ENCODE results near the gene HDLBP. TPM values are rescaled to one million over a fixed set of nuclear protein-coding genes. Genes with fewer than 3 reads are reported as not detected.

HDLBP gene
- total RNA-seq, 1 donor from 2014 or later = 989 TPM

DNA sequence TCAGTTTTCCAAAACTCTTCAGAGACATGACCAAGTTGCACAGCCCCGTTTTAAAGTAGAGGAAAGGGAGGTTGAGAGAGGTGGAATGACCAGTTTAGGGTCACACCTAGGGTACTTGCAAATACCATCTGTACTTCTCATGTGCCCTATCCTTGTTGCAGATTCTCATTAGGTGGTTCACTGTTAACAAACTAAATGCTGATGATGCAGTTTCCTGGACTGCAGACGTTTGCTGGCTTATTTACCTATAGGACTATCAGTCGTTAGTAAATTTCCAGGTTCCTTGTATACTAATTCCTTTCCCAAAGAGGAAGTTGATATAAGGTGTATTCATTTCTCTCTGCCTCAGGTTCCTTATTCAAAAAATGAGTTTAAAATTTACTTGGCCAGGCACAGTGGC is 42.1 kb upstream of the HDLBP start:
- DNase-seq (ENCODE audit: low spot score) = no peak
- no peak overlapping the region for H3K27ac Mint-ChIP-seq (ENCODE audit: unreplicated experiment)

DNA sequence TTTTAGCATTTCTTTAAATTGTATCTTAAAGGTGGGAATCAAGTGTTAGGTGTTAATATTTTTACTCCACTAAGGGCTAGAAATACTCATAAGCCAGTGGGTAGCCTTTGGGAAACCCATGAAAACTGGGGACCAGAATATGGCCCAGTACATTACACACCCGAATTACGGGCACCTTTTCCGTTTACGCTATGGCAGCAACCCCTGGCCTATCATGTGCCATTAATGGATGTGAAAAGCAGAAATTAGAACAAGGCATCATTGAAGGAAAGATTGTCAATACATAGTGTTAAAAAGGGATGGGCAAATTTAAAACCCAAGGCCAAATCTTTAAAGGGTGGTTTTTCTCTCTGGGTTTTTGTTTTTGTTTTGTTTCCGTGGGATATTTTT is 41.4 kb upstream of the HDLBP start:
- H3K4me1 Mint-ChIP-seq (ENCODE audit: low read depth) = peaks cover 61% of the 10 kb centered on the region
- no peaks in the 10 kb centered on the region for H3K27me3 Mint-ChIP-seq (ENCODE audit: low read depth)
- H3K9me3 Mint-ChIP-seq (ENCODE audit: low read depth) = no peaks in the 10 kb centered on the region
- peak overlapping the region; percentile 80 for H3K4me3 Mint-ChIP-seq (ENCODE audit: unreplicated experiment)
- H3K27ac Mint-ChIP-seq (ENCODE audit: unreplicated experiment) = peak overlapping the region; percentile 36
- TF ChIP-seq, protein P1, sequence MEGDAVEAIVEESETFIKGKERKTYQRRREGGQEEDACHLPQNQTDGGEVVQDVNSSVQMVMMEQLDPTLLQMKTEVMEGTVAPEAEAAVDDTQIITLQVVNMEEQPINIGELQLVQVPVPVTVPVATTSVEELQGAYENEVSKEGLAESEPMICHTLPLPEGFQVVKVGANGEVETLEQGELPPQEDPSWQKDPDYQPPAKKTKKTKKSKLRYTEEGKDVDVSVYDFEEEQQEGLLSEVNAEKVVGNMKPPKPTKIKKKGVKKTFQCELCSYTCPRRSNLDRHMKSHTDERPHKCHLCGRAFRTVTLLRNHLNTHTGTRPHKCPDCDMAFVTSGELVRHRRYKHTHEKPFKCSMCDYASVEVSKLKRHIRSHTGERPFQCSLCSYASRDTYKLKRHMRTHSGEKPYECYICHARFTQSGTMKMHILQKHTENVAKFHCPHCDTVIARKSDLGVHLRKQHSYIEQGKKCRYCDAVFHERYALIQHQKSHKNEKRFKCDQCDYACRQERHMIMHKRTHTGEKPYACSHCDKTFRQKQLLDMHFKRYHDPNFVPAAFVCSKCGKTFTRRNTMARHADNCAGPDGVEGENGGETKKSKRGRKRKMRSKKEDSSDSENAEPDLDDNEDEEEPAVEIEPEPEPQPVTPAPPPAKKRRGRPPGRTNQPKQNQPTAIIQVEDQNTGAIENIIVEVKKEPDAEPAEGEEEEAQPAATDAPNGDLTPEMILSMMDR (IDR thresholded peaks at IDR 0.05) = no peak
- peaks cover 10% of the 10 kb centered on the region for H3K36me3 Mint-ChIP-seq (ENCODE audit: low read depth)
- no peak for DNase-seq (ENCODE audit: low spot score)

More for the DNA sequence above, 42.1 kb upstream of the HDLBP start:
- H3K4me1 Mint-ChIP-seq (ENCODE audit: low read depth) = peaks cover 57% of the 10 kb centered on the region
- H3K4me3 Mint-ChIP-seq (ENCODE audit: unreplicated experiment) = peak overlapping the region; percentile 80
- H3K27me3 Mint-ChIP-seq (ENCODE audit: low read depth) = no peaks in the 10 kb centered on the region
- peaks cover 7% of the 10 kb centered on the region for H3K36me3 Mint-ChIP-seq (ENCODE audit: low read depth)
- H3K9me3 Mint-ChIP-seq (ENCODE audit: low read depth) = no peaks in the 10 kb centered on the region
- TF ChIP-seq, protein P1 (IDR thresholded peaks at IDR 0.05) = no peak

DNA sequence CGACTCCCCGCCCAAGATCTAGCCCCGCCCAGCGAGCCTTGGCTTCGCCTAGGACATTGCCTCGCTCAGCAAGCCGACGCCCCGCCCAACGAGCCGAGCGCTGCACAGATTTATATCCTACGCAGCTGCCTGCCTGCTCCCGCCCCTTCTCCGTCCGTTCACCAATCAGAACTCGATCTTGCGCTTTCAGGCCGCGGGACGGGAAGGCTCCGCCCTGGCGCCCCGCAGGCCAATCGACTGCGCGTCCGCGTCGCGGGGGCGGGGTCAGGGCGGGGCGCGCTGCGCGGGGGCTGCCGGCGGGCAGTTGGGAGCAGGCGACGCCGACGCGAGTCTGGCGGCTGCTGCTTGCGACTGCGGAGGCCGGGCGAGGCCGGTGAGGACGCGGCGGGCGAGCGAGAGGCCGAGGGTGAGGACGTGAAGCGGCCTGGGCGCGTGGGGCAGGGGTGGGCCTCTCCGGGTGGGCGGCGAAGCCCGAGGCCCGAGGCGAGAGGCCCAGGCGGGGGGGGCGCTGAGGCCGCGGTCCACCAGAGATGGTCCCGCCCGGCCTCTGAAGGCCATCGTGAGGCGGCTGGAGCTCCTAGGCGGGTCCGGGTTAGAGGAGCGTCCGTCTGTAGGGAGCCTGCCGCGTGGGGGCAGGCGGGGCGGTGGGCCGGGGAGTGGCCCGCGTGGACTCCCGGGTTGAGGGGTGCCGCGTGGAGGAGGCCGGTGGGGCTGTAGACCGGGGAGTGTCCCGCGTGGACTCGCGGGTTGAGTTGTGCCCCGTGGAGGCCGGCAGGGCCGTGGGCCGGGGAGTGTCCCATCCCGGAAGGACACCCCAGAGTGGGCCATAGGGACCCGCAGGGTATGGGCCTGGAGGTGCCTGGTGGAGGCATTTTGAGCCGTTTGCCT is 40.8 kb upstream of the HDLBP start, which contains the start of gene FARP2:
Gene FARP2 (plus strand): TSS at position 303 of the 888 bp plus-strand sequence. CDS start 16,823 bp downstream, outside the sequence.
- peaks cover 64% of the 10 kb centered on the region for H3K4me1 Mint-ChIP-seq (ENCODE audit: low read depth)
- H3K36me3 Mint-ChIP-seq (ENCODE audit: low read depth) = peaks cover 13% of the 10 kb centered on the region
- TF ChIP-seq, protein P1 (IDR thresholded peaks at IDR 0.05) = peak; percentile 45
- peak; percentile 100 for DNase-seq (ENCODE audit: low spot score)
- H3K9me3 Mint-ChIP-seq (ENCODE audit: low read depth) = no peaks in the 10 kb centered on the region
- peak within 1 kb of the TSS; percentile 88 for H3K27ac Mint-ChIP-seq (ENCODE audit: unreplicated experiment)
- H3K4me3 Mint-ChIP-seq (ENCODE audit: unreplicated experiment) = peak within 1 kb of the TSS; percentile 80
- H3K27me3 Mint-ChIP-seq (ENCODE audit: low read depth) = no peaks in the 10 kb centered on the region

DNA sequence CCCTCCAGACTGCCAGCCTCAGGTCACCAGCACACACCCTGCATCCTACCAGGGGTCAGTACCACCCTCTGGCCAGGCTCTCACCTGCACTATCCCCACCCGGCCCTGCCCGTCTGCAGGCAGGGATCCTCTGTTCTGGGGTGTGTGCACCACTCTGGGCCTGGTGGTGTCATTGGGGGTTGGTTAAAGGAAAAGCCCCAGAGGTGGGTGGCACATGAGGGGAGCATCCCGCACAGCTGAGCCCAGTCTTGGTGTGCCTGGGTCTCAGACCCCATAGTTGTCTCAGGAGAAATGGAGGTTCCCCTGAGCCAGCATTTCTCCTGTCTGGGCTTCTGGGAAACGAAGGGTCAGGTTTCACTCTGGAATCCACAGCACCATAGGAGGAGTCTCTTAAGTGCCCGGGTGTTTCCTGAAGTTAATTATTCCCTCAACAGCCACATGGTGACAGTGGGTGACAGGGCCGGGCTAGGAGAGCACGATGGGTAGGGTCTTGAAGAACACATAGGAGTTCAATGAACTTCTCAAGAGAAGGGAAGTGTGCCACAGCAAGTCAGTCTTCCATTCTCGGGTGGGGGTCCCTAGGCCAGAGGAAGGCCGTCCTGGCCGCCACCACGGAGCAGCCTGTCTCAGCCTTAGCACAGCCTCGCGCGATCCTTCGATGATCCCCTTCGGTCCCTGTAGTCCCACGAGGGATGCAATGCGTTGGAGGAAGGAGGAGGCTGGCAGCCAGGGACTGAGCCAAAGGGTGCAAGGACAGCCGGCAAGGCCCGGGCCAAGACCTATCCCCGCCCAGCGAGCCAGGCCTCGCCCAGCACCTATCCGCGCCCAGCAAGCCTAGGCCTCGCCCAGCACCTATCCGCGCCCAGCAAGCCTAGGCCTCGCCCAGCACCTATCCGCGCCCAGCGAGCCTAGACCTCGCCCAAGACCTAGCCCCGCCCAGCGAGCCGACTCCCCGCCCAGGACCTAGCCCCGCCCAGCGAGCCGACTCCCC is 39.5 kb upstream of the HDLBP start:
- Mint-ChIP-seq H3K9me3 (ENCODE audit: low read depth) (no peaks in the 10 kb centered on the region), H3K4me3 (ENCODE audit: unreplicated experiment) (peak overlapping the region; percentile 40)

More for the DNA sequence above, 39.5 kb upstream of the HDLBP start:
- peak overlapping the region; percentile 88 for H3K27ac Mint-ChIP-seq (ENCODE audit: unreplicated experiment)
- peaks cover 65% of the 10 kb centered on the region for H3K4me1 Mint-ChIP-seq (ENCODE audit: low read depth)
- H3K36me3 Mint-ChIP-seq (ENCODE audit: low read depth) = peaks cover 23% of the 10 kb centered on the region
- H3K27me3 Mint-ChIP-seq (ENCODE audit: low read depth) = no peaks in the 10 kb centered on the region
- TF ChIP-seq, protein P1 (IDR thresholded peaks at IDR 0.05) = peak; percentile 62
- no peak for DNase-seq (ENCODE audit: low spot score)

All from chondrocyte (in vitro differentiated cells).